AG04450 (cell line): Measurements from ENCODE around the gene TRIM45. TPM values are rescaled to one million over a fixed set of nuclear protein-coding genes. Genes with fewer than 3 reads are reported as not detected.

ENCODE experiments used
- CTCF ChIA-PET: fragments of 300-600, 350-600 bp; formaldehyde crosslinking; extraction: SDS; loops from one replicate; lab custom pipeline; 2022; ENCODE audit warnings: antibody characterized with exemption, inconsistent platforms; lab: Charles Lee
- POLR2A ChIA-PET: fragments of 350-600 bp; formaldehyde crosslinking; extraction: SDS; loops from one replicate; lab custom pipeline; 2021; ENCODE audit warnings: antibody characterized with exemption, inconsistent platforms; lab: Yijun Ruan, JAX
- DNase-seq: peaks from one replicate; pipeline ENCODE4 v3.0.0-alpha.2; 2011; ENCODE audit warnings: low read depth, low spot score
- H3K27ac ChIP-seq: one replicate; pipeline ENCODE4 v1.5.1; 2012; ENCODE audit warnings: low read depth, low read length, control low read depth
- H3K27me3 ChIP-seq: one replicate; pipeline ENCODE4 v1.6.0; 2012; ENCODE audit warnings: low read length; ENCODE audit not compliant: control insufficient read depth, insufficient read depth
- H3K4me3 ChIP-seq: 2 replicates; pipeline ENCODE4 v1.5.1; 2011; ENCODE audit warnings: mild to moderate bottlenecking, low read depth, low read length, control low read depth
- H3K9me3 ChIP-seq: 2 replicates; pipeline ENCODE4 v1.5.1; 2012; ENCODE audit warnings: low read length; ENCODE audit not compliant: control insufficient read depth, insufficient read depth
- polyA plus RNA-seq: library from polyadenylated mRNA; depleted of rRNA; stranded (reverse); fragments of >200 nt; gene quantifications from 2 replicates; pipeline ENCODE4 v1.2.3, GENCODE V29; 2011; rRNA removed
- small RNA-seq: library from RNA; depleted of rRNA; stranded (forward); fragments of <200 nt; gene quantifications from one replicate; pipeline ENCODE3, GENCODE V24; 2012; ENCODE audit warnings: low read depth; ENCODE audit not compliant: insufficient read length
- TF ChIP-seq, protein P1 (sequence below): IDR thresholded peaks from 2 replicates; pipeline ENCODE4 v1.5.1; 2011; ENCODE audit warnings: low read depth, low read length, control low read depth, inconsistent platforms

The TRIM45 gene
- polyA plus RNA-seq, 1 experiment = 4.8 TPM

DNA sequence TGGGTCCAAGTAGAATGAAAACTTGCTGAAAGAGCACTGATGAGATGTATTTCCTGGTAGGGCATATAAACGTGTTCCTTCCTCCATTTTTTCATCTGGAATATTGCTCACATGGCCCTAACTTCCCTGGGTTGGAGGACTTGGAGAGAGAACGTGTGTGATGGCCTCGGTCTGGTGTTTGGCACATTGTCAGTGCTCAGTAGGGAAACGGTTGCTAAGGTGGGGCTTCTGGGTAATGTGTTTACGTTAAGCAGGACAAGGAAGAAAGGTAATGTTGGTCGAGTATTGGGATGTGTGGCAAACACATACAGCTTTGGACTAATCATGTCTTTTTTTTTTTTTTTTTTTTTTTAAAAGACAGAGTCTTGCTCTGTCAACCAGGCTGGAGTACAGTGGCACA is 55.2 kb downstream of the TRIM45 start:
- CTCF ChIA-PET = interaction anchor here (0.6 to 12.8 kb wide), 13 partner anchors 8 to 356 kb away, joined by 3 to 381 read pairs (median 5); no protein-coding TSS in a partner anchor
- Histone ChIP-seq H3K9me3 (no peaks in the 10 kb centered on the region), H3K27ac (no peak overlapping the region), H3K27me3 (no peaks in the 10 kb centered on the region), H3K4me3 (no peak overlapping the region)
- POLR2A ChIA-PET = no interaction called here
- no peak for DNase-seq
- TF ChIP-seq, protein P1, sequence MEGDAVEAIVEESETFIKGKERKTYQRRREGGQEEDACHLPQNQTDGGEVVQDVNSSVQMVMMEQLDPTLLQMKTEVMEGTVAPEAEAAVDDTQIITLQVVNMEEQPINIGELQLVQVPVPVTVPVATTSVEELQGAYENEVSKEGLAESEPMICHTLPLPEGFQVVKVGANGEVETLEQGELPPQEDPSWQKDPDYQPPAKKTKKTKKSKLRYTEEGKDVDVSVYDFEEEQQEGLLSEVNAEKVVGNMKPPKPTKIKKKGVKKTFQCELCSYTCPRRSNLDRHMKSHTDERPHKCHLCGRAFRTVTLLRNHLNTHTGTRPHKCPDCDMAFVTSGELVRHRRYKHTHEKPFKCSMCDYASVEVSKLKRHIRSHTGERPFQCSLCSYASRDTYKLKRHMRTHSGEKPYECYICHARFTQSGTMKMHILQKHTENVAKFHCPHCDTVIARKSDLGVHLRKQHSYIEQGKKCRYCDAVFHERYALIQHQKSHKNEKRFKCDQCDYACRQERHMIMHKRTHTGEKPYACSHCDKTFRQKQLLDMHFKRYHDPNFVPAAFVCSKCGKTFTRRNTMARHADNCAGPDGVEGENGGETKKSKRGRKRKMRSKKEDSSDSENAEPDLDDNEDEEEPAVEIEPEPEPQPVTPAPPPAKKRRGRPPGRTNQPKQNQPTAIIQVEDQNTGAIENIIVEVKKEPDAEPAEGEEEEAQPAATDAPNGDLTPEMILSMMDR = no peak

DNA sequence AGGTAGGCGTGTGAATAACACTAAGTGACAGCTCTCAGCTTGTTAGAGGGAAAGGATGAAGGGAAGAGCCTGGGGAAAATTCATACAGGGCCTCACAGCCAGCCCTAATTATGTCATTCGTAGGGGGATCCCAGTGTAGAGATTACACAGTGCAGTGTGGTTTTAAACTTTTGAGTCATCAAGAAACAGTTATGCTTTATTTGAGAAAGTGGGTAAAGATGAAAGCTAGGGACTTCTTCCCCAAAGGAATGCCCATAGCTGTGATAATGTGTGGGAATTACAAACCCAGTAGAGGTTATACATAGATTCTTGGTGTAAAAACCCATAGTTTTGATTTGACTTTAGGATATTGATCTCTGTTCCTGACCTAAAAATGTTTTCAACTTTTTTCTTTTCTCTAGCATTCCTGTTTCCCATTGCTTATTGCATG is 59.5 kb downstream of the TRIM45 start:
- CTCF ChIA-PET = interaction anchor here (0.8 to 1.7 kb wide), 7 partner anchors 9 to 223 kb away, joined by 3 to 19 read pairs (median 4); no protein-coding TSS in a partner anchor
- TF ChIP-seq, protein P1 = no peak
- Histone ChIP-seq H3K27me3 (no peaks in the 10 kb centered on the region), H3K9me3 (no peaks in the 10 kb centered on the region), H3K4me3 (no peak overlapping the region), H3K27ac (no peak overlapping the region)
- peak; percentile 29 for DNase-seq
- POLR2A ChIA-PET = no interaction called here

Small RNAs within 50 kb of the gene (small RNA-seq; reads per million reads assigned to genes)
- gene MIR942 = 29.0 reads per million, percentile 82 among the genes with 10 or more reads in this experiment

Other genes starting within 250 kb of the TRIM45 start
- 0.31 and 0.46 TPM in 2 replicates for gene PTGFRN, start 211.8 kb downstream of the TRIM45 start, polyA plus RNA-seq
- 0.02 TPM in 1 of 2 replicates, not detected in the other for gene CD101, start 120.0 kb downstream of the TRIM45 start, polyA plus RNA-seq
- gene TTF2, start 61.4 kb downstream of the TRIM45 start, polyA plus RNA-seq = 10.0 and 12.4 TPM in 2 replicates
- gene VTCN1, start 89.2 kb upstream of the TRIM45 start, polyA plus RNA-seq = not detected in 2 replicates
- gene MAN1A2, start 245.7 kb upstream of the TRIM45 start, polyA plus RNA-seq = 37.2 and 40.7 TPM in 2 replicates